Trophoblast cell (in vitro differentiated cells and primary cell): Measurements from ENCODE around the gene CSGALNACT2. TPM values are rescaled to one million over a fixed set of nuclear protein-coding genes. Genes with fewer than 3 reads are reported as not detected.

Source experiments
- DNase-seq, 2 donors: peaks; one replicate each; pipeline ENCODE4 v3.0.0-alpha.2; 2016
- H2AFZ ChIP-seq: 2 replicates; pipeline ENCODE4 v1.6.1; 2013; ENCODE audit warnings: low read length, moderate library complexity, mild to moderate bottlenecking; ENCODE audit not compliant: insufficient read depth, poor library complexity
- H2AK5ac ChIP-seq: 2 replicates; pipeline ENCODE4 v1.6.1; 2013; ENCODE audit warnings: mild to moderate bottlenecking, low read length
- H2BK120ac ChIP-seq: 2 replicates; pipeline ENCODE4 v1.6.1; 2013; ENCODE audit warnings: low read length, mild to moderate bottlenecking, moderate library complexity; ENCODE audit not compliant: insufficient read depth, poor library complexity
- H2BK12ac ChIP-seq: 2 replicates; pipeline ENCODE4 v1.6.1; 2013; ENCODE audit warnings: mild to moderate bottlenecking, low read length, moderate library complexity
- H2BK5ac ChIP-seq: 2 replicates; pipeline ENCODE4 v1.6.1; 2013; ENCODE audit warnings: low read length, low read depth, moderate library complexity, mild to moderate bottlenecking; ENCODE audit not compliant: poor library complexity
- H3K14ac ChIP-seq: 2 replicates; pipeline ENCODE4 v1.6.1; 2013; ENCODE audit warnings: mild to moderate bottlenecking, low read length
- H3K18ac ChIP-seq: 2 replicates; pipeline ENCODE4 v1.6.1; 2013; ENCODE audit warnings: mild to moderate bottlenecking, low read length
- H3K23ac ChIP-seq: 2 replicates; pipeline ENCODE4 v1.6.1; 2013; ENCODE audit warnings: low read length
- H3K27ac ChIP-seq: 2 replicates; pipeline ENCODE4 v1.5.1; 2013; ENCODE audit warnings: low read depth, mild to moderate bottlenecking, inconsistent platforms, low read length, moderate library complexity
- H3K27me3 ChIP-seq: 2 replicates; pipeline ENCODE4 v1.6.1; 2013; ENCODE audit warnings: inconsistent platforms, mild to moderate bottlenecking, low read length, moderate library complexity; ENCODE audit not compliant: insufficient read depth
- H3K36me3 ChIP-seq, 2 experiments: 1 replicate in 1 of 2; 2 replicates in 1 of 2; pipeline ENCODE4 v1.6.1; 2013; ENCODE audit warnings: low read length in 2 of 2, mild to moderate bottlenecking in 2 of 2, moderate library complexity in 1 of 2; ENCODE audit not compliant: insufficient read depth in 2 of 2, control insufficient read depth in 1 of 2
- H3K4ac ChIP-seq: 2 replicates; pipeline ENCODE4 v1.6.1; 2013; ENCODE audit warnings: low read depth, mild to moderate bottlenecking, low read length, moderate library complexity
- H3K4me1 ChIP-seq, 2 experiments: 1 replicate in 1 of 2; 2 replicates in 1 of 2; pipeline ENCODE4 v1.6.1; 2013; ENCODE audit warnings: low read length in 2 of 2, mild to moderate bottlenecking in 2 of 2, moderate library complexity in 1 of 2; ENCODE audit not compliant: insufficient read depth in 2 of 2, control insufficient read depth in 1 of 2
- H3K4me2 ChIP-seq: 2 replicates; pipeline ENCODE4 v1.6.1; 2013; ENCODE audit warnings: inconsistent platforms, mild to moderate bottlenecking, low read length, moderate library complexity
- H3K4me3 ChIP-seq: 2 replicates; pipeline ENCODE4 v1.5.1; 2013; ENCODE audit warnings: mild to moderate bottlenecking, low read depth, low read length, inconsistent platforms
- H3K79me1 ChIP-seq: one replicate; pipeline ENCODE4 v1.6.1; 2013; ENCODE audit warnings: low read length
- H3K79me2 ChIP-seq: 2 replicates; pipeline ENCODE4 v1.6.1; 2013; ENCODE audit warnings: low read length, mild to moderate bottlenecking; ENCODE audit not compliant: control insufficient read depth, insufficient read depth, poor library complexity
- H3K9ac ChIP-seq: 2 replicates; pipeline ENCODE4 v1.6.1; 2013; ENCODE audit warnings: mild to moderate bottlenecking, low read length
- H3K9me3 ChIP-seq: 2 replicates; pipeline ENCODE4 v1.6.1; 2013; ENCODE audit warnings: low read depth, mild to moderate bottlenecking, control low read depth, inconsistent platforms, low read length; ENCODE audit not compliant: insufficient read depth
- H4K12ac ChIP-seq: 2 replicates; pipeline ENCODE4 v1.6.1; 2013; ENCODE audit warnings: low read depth, mild to moderate bottlenecking, low read length, moderate library complexity
- H4K8ac ChIP-seq: 2 replicates; pipeline ENCODE4 v1.6.1; 2013; ENCODE audit warnings: low read depth, mild to moderate bottlenecking, low read length, moderate library complexity
- H4K91ac ChIP-seq: one replicate; pipeline ENCODE4 v1.6.1; 2013; ENCODE audit warnings: low read depth, mild to moderate bottlenecking, low read length, moderate library complexity
- WGBS: extraction: QIAGEN DNeasy Blood & Tissue Kit; methylation state at CpG from one replicate; pipeline ENCODE4 v1.1.7; 2013; ENCODE audit warnings: missing lambda C conversion rate; ENCODE audit not compliant: insufficient read length, insufficient coverage; ENCODE audit errors: extremely low coverage; 5-methylcytosine and 5-hydroxymethylcytosine counted together
- polyA plus RNA-seq: library from polyadenylated mRNA; stranded (reverse); fragments of 200-250 nt; gene quantifications from 2 replicates; pipeline ENCODE4 v1.2.3, GENCODE V29; 2013

The CSGALNACT2 gene
- 7.8 and 7.9 TPM in 2 replicates for polyA plus RNA-seq

GRCh38 chr10:43138021-43138756 is at the start of gene CSGALNACT2:
Gene CSGALNACT2, plus strand, starts transcription at chr10:43138445. Its CDS starts 16,705 bp downstream, at chr10:43155150.
- no peaks in the 10 kb centered on the region for H3K9me3 ChIP-seq
- no CpG with 5 or more reads among the region's 93 CpGs for WGBS
- peak within 1 kb of the TSS; percentile 74 for H2BK5ac ChIP-seq
- H3K27me3 ChIP-seq: no peaks in the 10 kb centered on the region
- peak within 1 kb of the TSS; percentile 95 for H3K4ac ChIP-seq
- peak within 1 kb of the TSS; percentile 52 for H2BK12ac ChIP-seq
- H3K36me3 ChIP-seq: no peaks in the 10 kb centered on the region
- DNase-seq: peak; percentile 77 to 87
- H4K12ac ChIP-seq: peak within 1 kb of the TSS; percentile 100
- peaks cover 10% of the 10 kb centered on the region for H3K79me1 ChIP-seq
- peak within 1 kb of the TSS; percentile 92 for H3K14ac ChIP-seq
- H3K4me3 ChIP-seq: peak within 1 kb of the TSS; percentile 87
- peaks cover 3 to 4% of the 10 kb centered on the region in 2 experiments for H3K4me1 ChIP-seq
- H2BK120ac ChIP-seq: peak within 1 kb of the TSS; percentile 93
- H2AFZ ChIP-seq: peak within 1 kb of the TSS; percentile 97
- H4K8ac ChIP-seq: peak within 1 kb of the TSS; percentile 99
- H3K23ac ChIP-seq: no peak within 1 kb of the TSS
- peak within 1 kb of the TSS; percentile 51 for H3K27ac ChIP-seq
- H3K79me2 ChIP-seq: peaks cover 10% of the 10 kb centered on the region
- peak within 1 kb of the TSS; percentile 95 for H4K91ac ChIP-seq
- H3K18ac ChIP-seq: peak within 1 kb of the TSS; percentile 91
- peak within 1 kb of the TSS; percentile 97 for H3K4me2 ChIP-seq
- peak within 1 kb of the TSS; percentile 92 for H3K9ac ChIP-seq
- H2AK5ac ChIP-seq: peak within 1 kb of the TSS; percentile 72

- Histone ChIP-seq H2BK120ac (no peak overlapping the region), H3K4me2 (no peak overlapping the region)
- WGBS: no CpG with 5 or more reads among the region's 10 CpGs
Observed at GRCh38 chr10:43089519-43089918, 48.7 kb upstream of the CSGALNACT2 start.

GRCh38 chr10:43090188-43090587 is 48.1 kb upstream of the CSGALNACT2 start:
- no peaks in the 10 kb centered on the region for H3K79me1 ChIP-seq
- no peak overlapping the region for H3K14ac ChIP-seq
- no peak for DNase-seq
- no peak overlapping the region for H3K27ac ChIP-seq
- H3K23ac ChIP-seq: no peak overlapping the region
- H3K79me2 ChIP-seq: no peaks in the 10 kb centered on the region
- H3K4me1 ChIP-seq: no peaks in the 10 kb centered on the region
- H4K8ac ChIP-seq: no peak overlapping the region
- H3K4ac ChIP-seq: no peak overlapping the region
- no peak overlapping the region for H3K4me3 ChIP-seq
- no peak overlapping the region for H2BK5ac ChIP-seq
- H3K27me3 ChIP-seq: no peaks in the 10 kb centered on the region
- H3K36me3 ChIP-seq: no peaks in the 10 kb centered on the region
- H3K4me2 ChIP-seq: no peak overlapping the region
- no peak overlapping the region for H2AK5ac ChIP-seq
- no CpG with 5 or more reads among the region's 8 CpGs for WGBS
- H2BK12ac ChIP-seq: no peak overlapping the region
- H4K91ac ChIP-seq: no peak overlapping the region
- H3K9ac ChIP-seq: no peak overlapping the region
- no peak overlapping the region for H2AFZ ChIP-seq
- peaks cover 8% of the 10 kb centered on the region for H3K9me3 ChIP-seq
- H2BK120ac ChIP-seq: no peak overlapping the region
- no peak overlapping the region for H4K12ac ChIP-seq
- H3K18ac ChIP-seq: no peak overlapping the region

More at GRCh38 chr10:43089519-43089918, 48.7 kb upstream of the CSGALNACT2 start:
- Histone ChIP-seq H3K79me2 (no peaks in the 10 kb centered on the region), H3K14ac (no peak overlapping the region), H3K4me1 (peaks cover 0 to 3% of the 10 kb centered on the region in 2 experiments), H2BK5ac (no peak overlapping the region), H2AFZ (no peak overlapping the region), H3K4ac (no peak overlapping the region), H3K4me3 (no peak overlapping the region), H3K27ac (no peak overlapping the region), H4K91ac (no peak overlapping the region), H3K18ac (no peak overlapping the region), H3K79me1 (no peaks in the 10 kb centered on the region), H3K23ac (no peak overlapping the region), H3K27me3 (no peaks in the 10 kb centered on the region), H4K8ac (no peak overlapping the region), H2AK5ac (no peak overlapping the region), H3K9ac (no peak overlapping the region), H2BK12ac (no peak overlapping the region), H3K9me3 (peaks cover 8% of the 10 kb centered on the region), H3K36me3 (no peaks in the 10 kb centered on the region), H4K12ac (no peak overlapping the region)
- no peak for DNase-seq

GRCh38 chr10:43090664-43091063 is 47.6 kb upstream of the CSGALNACT2 start:
- no peaks in the 10 kb centered on the region for H3K79me2 ChIP-seq
- H4K91ac ChIP-seq: no peak overlapping the region
- peaks cover 8% of the 10 kb centered on the region for H3K9me3 ChIP-seq
- no peak overlapping the region for H2BK120ac ChIP-seq
- no peaks in the 10 kb centered on the region for H3K36me3 ChIP-seq
- WGBS: no CpG with 5 or more reads among the region's 10 CpGs
- H3K14ac ChIP-seq: no peak overlapping the region
- no peak for DNase-seq
- H4K8ac ChIP-seq: no peak overlapping the region
- H3K27ac ChIP-seq: no peak overlapping the region
- no peak overlapping the region for H3K23ac ChIP-seq
- H3K4me1 ChIP-seq: no peaks in the 10 kb centered on the region
- H3K9ac ChIP-seq: no peak overlapping the region
- no peaks in the 10 kb centered on the region for H3K79me1 ChIP-seq
- no peak overlapping the region for H3K4me3 ChIP-seq
- no peak overlapping the region for H2AFZ ChIP-seq
- H3K27me3 ChIP-seq: no peaks in the 10 kb centered on the region
- no peak overlapping the region for H3K4me2 ChIP-seq
- H2AK5ac ChIP-seq: no peak overlapping the region
- H3K18ac ChIP-seq: no peak overlapping the region
- no peak overlapping the region for H4K12ac ChIP-seq
- H2BK5ac ChIP-seq: no peak overlapping the region
- H3K4ac ChIP-seq: no peak overlapping the region
- H2BK12ac ChIP-seq: no peak overlapping the region
